PC-9 (cell line): ENCODE results near the gene CEBPZ. TPM values are rescaled to one million over a fixed set of nuclear protein-coding genes. Genes with fewer than 3 reads are reported as not detected.

Experiments
- BruUV-seq: library from RNA; stranded (reverse); fragments of 400-500 nt; replicated peaks from 2 replicates; lab custom pipeline; 2021; lab: Mats Ljungman, UMichigan
- CTCF ChIA-PET: fragments of 300-600 bp; sonication (Branson Sonifier 250); formaldehyde crosslinking; loops from one replicate; lab custom pipeline; 2022; ENCODE audit warnings: antibody characterized with exemption; lab: Charles Lee
- POLR2A ChIA-PET: fragments of 300-600 bp; sonication (Branson Sonifier 250); formaldehyde crosslinking; loops from one replicate; lab custom pipeline; 2022; ENCODE audit warnings: antibody characterized with exemption; ENCODE audit not compliant: unreplicated experiment; lab: Charles Lee
- DNase-seq, 2 experiments: peaks; one replicate each; pipeline versions ENCODE4 v3.0.0 to v3.0.0-alpha.2; 2015 to 2022; ENCODE audit warnings: mixed read lengths in 1 of 2
- H2AFZ ChIP-seq: fragments of 200-600 bp; sonication (generic); 2 replicates; pipeline ENCODE4 v1.8.1; 2017; ENCODE audit warnings: antibody characterized with exemption
- H3F3A ChIP-seq: fragments of 200-600 bp; sonication (generic); 2 replicates; pipeline ENCODE4 v1.8.1; 2017; ENCODE audit warnings: antibody characterized with exemption, mild to moderate bottlenecking, low read depth; ENCODE audit not compliant: insufficient read depth
- H3K27ac ChIP-seq: fragments of 200-600 bp; sonication (generic); 2 replicates; pipeline ENCODE4 v1.6.1; 2016; ENCODE audit warnings: mixed run types
- H3K27me3 ChIP-seq: fragments of 200-600 bp; sonication (generic); 2 replicates; pipeline ENCODE4 v1.6.1; 2016; ENCODE audit warnings: low read depth, mixed run types; ENCODE audit not compliant: insufficient read depth
- H3K36me3 ChIP-seq: fragments of 200-600 bp; sonication (generic); 2 replicates; pipeline ENCODE4 v1.6.1; 2016; ENCODE audit warnings: low read depth, mixed run types
- H3K4me1 ChIP-seq: fragments of 200-600 bp; sonication (generic); replicated peaks from 2 replicates; pipeline ENCODE4 v1.6.1; 2016; ENCODE audit warnings: mixed run types; ENCODE audit not compliant: insufficient read depth
- H3K4me2 ChIP-seq: fragments of 200-600 bp; sonication (generic); 2 replicates; pipeline ENCODE4 v1.6.1; 2017; ENCODE audit warnings: mixed run types
- H3K4me3 ChIP-seq: fragments of 200-600 bp; sonication (generic); 2 replicates; pipeline ENCODE4 v1.6.1; 2016; ENCODE audit warnings: mixed run types
- H3K79me2 ChIP-seq: fragments of 200-600 bp; sonication (generic); 2 replicates; pipeline ENCODE4 v1.6.1; 2017; ENCODE audit warnings: low read depth, mixed run types
- H3K9me2 ChIP-seq: fragments of 200-600 bp; sonication (generic); 2 replicates; pipeline ENCODE4 v1.8.1; 2017; ENCODE audit warnings: mild to moderate bottlenecking; ENCODE audit not compliant: insufficient read depth
- H3K9me3 ChIP-seq: fragments of 200-600 bp; sonication (generic); 2 replicates; pipeline ENCODE4 v1.8.1; 2016; ENCODE audit warnings: low read depth; ENCODE audit not compliant: insufficient read depth
- H4K20me1 ChIP-seq: fragments of 200-600 bp; sonication (generic); 2 replicates; pipeline ENCODE4 v1.8.1; 2017; ENCODE audit not compliant: insufficient read depth
- EZH2 ChIP-seq: fragments of 200-600 bp; sonication (generic); IDR thresholded peaks from 2 replicates; pipeline ENCODE4 v1.8.0; 2017; ENCODE audit warnings: antibody characterized with exemption, low read depth
- intact Hi-C: fragments of 100-400 bp; cut with micrococcal nuclease; formaldehyde crosslinking; loops from one replicate; pipeline ENCODE4 v1.10.0; 2022; ENCODE audit not compliant: unreplicated experiment
- total RNA-seq: library from RNA; stranded (reverse); gene quantifications from 2 replicates; pipeline ENCODE4 v1.2.3, GENCODE V29; 2021
- TF ChIP-seq, protein P1 (sequence below): fragments of 200-600 bp; sonication (generic); conservative IDR thresholded peaks from 2 replicates; pipeline ENCODE4 v1.6.1; 2017; ENCODE audit warnings: mixed run types, antibody characterized with exemption, mild to moderate bottlenecking, moderate library complexity

CEBPZ gene
- total RNA-seq, 1 experiment from 2014 or later: 35.7 TPM

DNA sequence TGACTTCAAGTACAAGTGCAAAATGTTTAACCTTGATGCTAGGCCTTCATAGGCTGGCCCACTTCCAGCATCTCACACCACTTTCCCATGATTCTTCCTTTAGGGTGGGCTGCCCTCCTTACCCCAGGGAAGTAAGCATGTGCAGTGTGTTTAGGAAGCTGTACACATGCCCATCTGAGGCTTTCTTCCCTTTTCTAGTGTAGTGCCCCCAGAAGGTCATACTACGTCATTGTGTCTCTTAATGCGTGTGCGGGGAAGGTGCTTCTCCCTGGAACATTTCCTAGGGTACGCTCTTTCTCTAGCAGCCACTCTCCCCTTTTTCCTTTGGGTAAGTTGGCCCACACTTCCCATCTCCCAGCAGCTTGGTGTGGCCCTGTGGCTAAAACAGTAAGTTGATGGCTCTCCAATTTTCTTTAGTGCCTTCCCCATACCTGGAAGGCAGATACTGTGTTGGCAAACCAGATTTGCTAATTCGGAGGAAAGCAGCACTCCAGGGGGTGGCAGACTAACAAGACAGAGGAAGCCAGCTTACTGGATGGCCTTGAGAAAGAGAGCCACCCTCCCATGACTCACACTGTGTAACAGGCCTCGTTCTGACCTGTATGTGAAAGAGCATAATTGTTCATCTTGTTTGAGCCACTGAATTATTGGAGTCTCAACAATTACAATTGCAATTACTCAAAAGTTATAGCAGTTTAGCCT, 41.8 kb downstream of the CEBPZ start:
- H3K9me3 ChIP-seq: no peaks in the 10 kb centered on the region
- peak overlapping the region; percentile 65 for H3K27ac ChIP-seq
- H3K4me3 ChIP-seq: no peak overlapping the region
- no peaks in the 10 kb centered on the region for H4K20me1 ChIP-seq
- no peaks in the 10 kb centered on the region for H3K9me2 ChIP-seq
- BruUV-seq: no TSS peak
- no peak for TF ChIP-seq EZH2
- TF ChIP-seq, protein P1, sequence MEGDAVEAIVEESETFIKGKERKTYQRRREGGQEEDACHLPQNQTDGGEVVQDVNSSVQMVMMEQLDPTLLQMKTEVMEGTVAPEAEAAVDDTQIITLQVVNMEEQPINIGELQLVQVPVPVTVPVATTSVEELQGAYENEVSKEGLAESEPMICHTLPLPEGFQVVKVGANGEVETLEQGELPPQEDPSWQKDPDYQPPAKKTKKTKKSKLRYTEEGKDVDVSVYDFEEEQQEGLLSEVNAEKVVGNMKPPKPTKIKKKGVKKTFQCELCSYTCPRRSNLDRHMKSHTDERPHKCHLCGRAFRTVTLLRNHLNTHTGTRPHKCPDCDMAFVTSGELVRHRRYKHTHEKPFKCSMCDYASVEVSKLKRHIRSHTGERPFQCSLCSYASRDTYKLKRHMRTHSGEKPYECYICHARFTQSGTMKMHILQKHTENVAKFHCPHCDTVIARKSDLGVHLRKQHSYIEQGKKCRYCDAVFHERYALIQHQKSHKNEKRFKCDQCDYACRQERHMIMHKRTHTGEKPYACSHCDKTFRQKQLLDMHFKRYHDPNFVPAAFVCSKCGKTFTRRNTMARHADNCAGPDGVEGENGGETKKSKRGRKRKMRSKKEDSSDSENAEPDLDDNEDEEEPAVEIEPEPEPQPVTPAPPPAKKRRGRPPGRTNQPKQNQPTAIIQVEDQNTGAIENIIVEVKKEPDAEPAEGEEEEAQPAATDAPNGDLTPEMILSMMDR: no peak
- DNase-seq: peak; percentile 52 to 92
- intact Hi-C loops: no loop called here
- ChIA-PET POLR2A (interaction anchor here (0.6 kb wide), 1 partner anchor 222 kb away, joined by 4 read pairs; no protein-coding TSS in a partner anchor), CTCF (no interaction called here)
- peak overlapping the region; percentile 29 for H3K4me2 ChIP-seq
- no peaks in the 10 kb centered on the region for H3K79me2 ChIP-seq
- H2AFZ ChIP-seq: peak overlapping the region; percentile 10; the same call in 1 of the 2 replicates
- no peaks in the 10 kb centered on the region for H3K27me3 ChIP-seq
- H3K36me3 ChIP-seq: no peaks in the 10 kb centered on the region
- peaks cover 19% of the 10 kb centered on the region for H3K4me1 ChIP-seq
- peaks cover 14% of the 10 kb centered on the region for H3F3A ChIP-seq

DNA sequence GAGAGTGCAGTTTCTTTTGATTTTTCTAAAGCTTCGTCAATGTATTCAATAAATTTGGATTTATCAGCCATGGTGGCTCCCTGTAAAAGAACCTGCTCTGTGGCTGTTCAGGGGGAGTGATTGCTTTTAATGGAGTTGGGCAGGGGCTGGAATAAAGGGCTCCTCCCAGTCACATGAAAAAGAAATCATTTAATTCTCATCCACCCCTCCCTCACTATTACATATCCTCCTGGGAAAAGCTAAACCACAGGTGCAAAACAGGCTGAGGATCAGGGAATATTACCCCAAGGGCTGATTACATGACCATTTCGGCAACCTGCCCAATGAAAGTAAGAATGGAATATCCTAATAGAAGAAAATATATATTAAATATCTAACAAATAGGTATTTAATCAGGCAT, 42.8 kb downstream of the CEBPZ start, which contains the start of gene SULT6B1:
SULT6B1 (minus strand) TSS at position 101 of the 400 bp plus-strand sequence; CDS start at position 71, 30 bp downstream.
- intact Hi-C loops: no loop called here
- H3F3A ChIP-seq: peaks cover 14% of the 10 kb centered on the region
- no peaks in the 10 kb centered on the region for H4K20me1 ChIP-seq
- H3K9me2 ChIP-seq: no peaks in the 10 kb centered on the region
- no peak for DNase-seq
- no peaks in the 10 kb centered on the region for H3K79me2 ChIP-seq
- H3K4me1 ChIP-seq: peaks cover 19% of the 10 kb centered on the region
- POLR2A ChIA-PET: no interaction called here
- H3K4me3 ChIP-seq: no peak within 1 kb of the TSS
- no peaks in the 10 kb centered on the region for H3K27me3 ChIP-seq
- no peaks in the 10 kb centered on the region for H3K9me3 ChIP-seq
- BruUV-seq: no TSS peak
- TF ChIP-seq, protein P1: no peak
- no peak for TF ChIP-seq EZH2
- 0 out of 2 replicates have a peak within 1 kb of the TSS, but pooled peaks have one; percentile 10 for H2AFZ ChIP-seq
- H3K27ac ChIP-seq: peak within 1 kb of the TSS; percentile 65
- no peaks in the 10 kb centered on the region for H3K36me3 ChIP-seq
- H3K4me2 ChIP-seq: peak within 1 kb of the TSS; percentile 29; the same call in 1 of the 2 replicates
- CTCF ChIA-PET: no interaction called here

DNA sequence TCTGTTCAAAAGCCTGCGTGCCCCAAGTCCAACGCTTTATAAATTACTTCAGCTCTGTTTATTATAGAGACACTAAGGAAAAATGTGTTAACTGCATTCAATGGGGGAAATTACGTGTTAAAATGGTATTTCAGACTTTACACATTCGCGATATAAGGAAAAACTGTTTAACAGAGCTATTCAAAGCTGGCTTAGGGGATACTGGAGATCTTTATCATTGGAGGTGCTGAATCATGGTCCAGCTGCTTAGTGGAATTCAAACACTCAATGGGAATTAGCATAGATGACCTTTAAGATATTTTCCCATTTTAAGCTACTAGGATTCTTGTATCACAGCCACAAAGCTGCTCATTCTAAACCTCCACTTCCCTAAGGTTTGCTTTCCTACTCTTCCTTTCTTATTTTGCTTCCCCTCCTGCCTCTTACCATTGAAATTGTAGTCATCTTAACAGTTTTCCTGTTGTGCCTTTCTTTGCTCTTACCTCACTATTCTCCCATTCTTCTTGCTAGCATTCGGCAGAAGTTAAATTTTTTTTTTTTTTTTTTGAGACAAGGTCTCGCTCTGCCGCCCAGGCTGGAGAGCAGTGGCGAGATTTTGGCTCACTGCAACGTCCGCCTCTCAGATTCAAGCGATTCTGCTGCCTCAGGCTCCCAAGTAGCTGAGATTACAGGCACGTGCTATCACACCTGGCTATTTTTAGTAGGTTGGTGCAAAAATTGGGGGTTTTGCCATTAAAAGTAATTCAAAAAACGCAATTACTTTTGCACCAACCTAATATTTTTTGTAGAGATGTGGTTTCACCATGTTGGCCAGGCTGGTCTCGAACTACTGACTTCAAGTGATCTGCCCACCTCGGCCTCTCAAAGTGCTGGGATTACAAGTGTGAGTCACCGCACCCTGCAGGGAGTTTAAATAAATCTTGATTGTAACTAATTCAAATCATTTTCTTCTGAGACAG, 49.4 kb downstream of the CEBPZ start:
- H3K27ac ChIP-seq: peak overlapping the region; percentile 29
- no peaks in the 10 kb centered on the region for H4K20me1 ChIP-seq
- POLR2A ChIA-PET: interaction anchor here (0.7 kb wide), 1 partner anchor 51 kb away, joined by 3 read pairs; no protein-coding TSS in a partner anchor
- no TSS peak for BruUV-seq
- peak in 1 of 2 experiments; percentile 85 for DNase-seq
- no peaks in the 10 kb centered on the region for H3K9me2 ChIP-seq
- peak overlapping the region; percentile 49 for H3K4me2 ChIP-seq
- H3K4me1 ChIP-seq: peaks cover 15% of the 10 kb centered on the region
- H3K79me2 ChIP-seq: no peaks in the 10 kb centered on the region
- H3K9me3 ChIP-seq: no peaks in the 10 kb centered on the region
- H3K4me3 ChIP-seq: no peak overlapping the region
- CTCF ChIA-PET: interaction anchor here (0.7 to 0.9 kb wide), 2 partner anchors 14 to 39 kb away, joined by 3 to 4 read pairs; no protein-coding TSS in a partner anchor
- peak overlapping the region; percentile 7; the same call in 1 of the 2 replicates for H2AFZ ChIP-seq
- TF ChIP-seq, protein P1: no peak
- TF ChIP-seq EZH2: no peak
- intact Hi-C loops: no loop called here
- no peaks in the 10 kb centered on the region for H3K36me3 ChIP-seq
- H3K27me3 ChIP-seq: no peaks in the 10 kb centered on the region
- H3F3A ChIP-seq: peaks cover 6% of the 10 kb centered on the region; the same call in 1 of the 2 replicates
